Measurements from ENCODE around the gene BBS1. TPM values are rescaled to one million over a fixed set of nuclear protein-coding genes. Genes with fewer than 3 reads are reported as not detected.

The BBS1 gene
- total RNA-seq, 2 donors from 2014 or later = 52.4 to 67.3 TPM

DNA sequence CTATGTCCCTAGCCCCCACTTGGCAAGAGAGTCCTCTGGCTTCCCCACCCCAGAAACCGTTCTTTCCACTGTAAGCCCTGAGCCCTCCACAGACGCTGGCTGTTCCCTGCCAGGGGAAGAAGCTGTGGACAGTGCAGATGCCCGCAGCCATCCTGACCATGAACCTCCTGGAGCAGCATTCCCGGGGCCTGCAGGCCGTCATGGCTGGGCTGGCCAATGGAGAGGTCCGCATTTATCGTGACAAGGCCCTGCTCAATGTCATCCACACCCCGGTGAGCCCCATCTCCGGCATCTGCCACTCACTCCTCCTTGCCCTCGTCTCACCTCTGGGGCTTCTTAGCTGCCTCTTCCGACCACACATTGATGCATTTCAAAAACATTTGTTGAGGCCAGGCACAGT, 13.2 kb downstream of the BBS1 start:
- Histone ChIP-seq H3K4me1 (ENCODE audit: control insufficient read depth, insufficient read depth, low read length) (no peaks in the 10 kb centered on the region), H3K27ac (ENCODE audit: low read depth, low read length) (no peak overlapping the region), H3K9ac (ENCODE audit: extremely low read depth, low read length, poor library complexity, severe bottlenecking) (no peak overlapping the region), H3K9me3 (ENCODE audit: control insufficient read depth, low read length) (no peaks in the 10 kb centered on the region), H3K4me3 (ENCODE audit: low read length) (no peak overlapping the region), H3K36me3 (ENCODE audit: control insufficient read depth, insufficient read depth, low read length) (peaks cover 36% of the 10 kb centered on the region), H3K27me3 (ENCODE audit: control insufficient read depth, insufficient read depth, low read length, poor library complexity, severe bottlenecking) (no peaks in the 10 kb centered on the region)
- Mint-ChIP-seq H3K36me3 (ENCODE audit: low read depth) (peaks cover 56% of the 10 kb centered on the region), H3K4me3 (no peak overlapping the region), H3K27me3 (ENCODE audit: insufficient read depth) (no peaks in the 10 kb centered on the region), H3K4me1 (no peaks in the 10 kb centered on the region), H3K27ac (no peak overlapping the region), H3K9me3 (no peaks in the 10 kb centered on the region)
- TF ChIP-seq, protein P1, sequence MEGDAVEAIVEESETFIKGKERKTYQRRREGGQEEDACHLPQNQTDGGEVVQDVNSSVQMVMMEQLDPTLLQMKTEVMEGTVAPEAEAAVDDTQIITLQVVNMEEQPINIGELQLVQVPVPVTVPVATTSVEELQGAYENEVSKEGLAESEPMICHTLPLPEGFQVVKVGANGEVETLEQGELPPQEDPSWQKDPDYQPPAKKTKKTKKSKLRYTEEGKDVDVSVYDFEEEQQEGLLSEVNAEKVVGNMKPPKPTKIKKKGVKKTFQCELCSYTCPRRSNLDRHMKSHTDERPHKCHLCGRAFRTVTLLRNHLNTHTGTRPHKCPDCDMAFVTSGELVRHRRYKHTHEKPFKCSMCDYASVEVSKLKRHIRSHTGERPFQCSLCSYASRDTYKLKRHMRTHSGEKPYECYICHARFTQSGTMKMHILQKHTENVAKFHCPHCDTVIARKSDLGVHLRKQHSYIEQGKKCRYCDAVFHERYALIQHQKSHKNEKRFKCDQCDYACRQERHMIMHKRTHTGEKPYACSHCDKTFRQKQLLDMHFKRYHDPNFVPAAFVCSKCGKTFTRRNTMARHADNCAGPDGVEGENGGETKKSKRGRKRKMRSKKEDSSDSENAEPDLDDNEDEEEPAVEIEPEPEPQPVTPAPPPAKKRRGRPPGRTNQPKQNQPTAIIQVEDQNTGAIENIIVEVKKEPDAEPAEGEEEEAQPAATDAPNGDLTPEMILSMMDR (conservative IDR thresholded peaks at IDR 0.05) = no peak
- DNase-seq = no peak
- 93 to 97% methylated on average over 11 of the region's 11 CpGs for WGBS, 2 experiments (ENCODE audit: insufficient coverage in 1 of 2, insufficient read length in 1 of 2)

DNA sequence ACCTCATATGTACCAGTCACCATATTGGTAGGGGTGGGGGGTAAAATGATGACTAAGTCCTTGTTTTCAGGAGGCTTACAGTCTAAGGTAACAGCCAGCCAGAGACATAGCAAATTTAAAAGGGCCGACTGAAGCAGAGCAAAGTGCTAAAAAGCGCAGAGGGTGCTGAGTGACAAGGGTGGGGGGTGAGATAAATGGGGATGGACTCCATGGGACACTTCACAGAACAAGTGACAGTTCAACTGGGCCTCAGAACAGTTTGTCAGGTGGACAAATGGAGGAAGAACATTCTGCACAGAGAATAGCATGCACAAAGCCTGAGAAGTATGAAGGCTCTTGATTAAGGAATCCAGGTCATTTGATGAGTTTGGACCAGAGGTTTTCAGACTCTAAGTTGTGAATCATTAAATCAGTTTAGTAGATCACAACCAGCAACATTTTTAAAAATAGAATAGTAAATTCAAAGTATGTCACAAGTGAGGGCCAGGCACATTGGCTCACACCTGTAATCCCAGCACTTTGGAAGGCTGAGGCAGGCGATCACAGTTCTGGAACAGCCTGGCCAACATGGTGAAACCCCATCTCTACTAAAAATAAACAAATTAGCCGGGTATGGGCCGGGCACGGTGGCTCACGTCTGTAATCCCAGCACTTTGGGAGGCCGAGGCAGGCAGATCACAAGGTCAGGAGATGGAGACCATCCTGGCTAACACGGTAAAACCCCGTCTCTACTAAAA, 14.0 kb downstream of the BBS1 start:
- Mint-ChIP-seq H3K27me3 (ENCODE audit: insufficient read depth) (no peaks in the 10 kb centered on the region), H3K36me3 (ENCODE audit: low read depth) (peaks cover 55% of the 10 kb centered on the region), H3K9me3 (no peaks in the 10 kb centered on the region), H3K4me3 (no peak overlapping the region), H3K27ac (no peak overlapping the region), H3K4me1 (no peaks in the 10 kb centered on the region)
- 93 to 100% methylated on average over 3 to 8 of the region's 10 CpGs for WGBS, 2 experiments (ENCODE audit: insufficient coverage in 1 of 2, insufficient read length in 1 of 2)
- DNase-seq = no peak
- Histone ChIP-seq H3K27ac (ENCODE audit: low read depth, low read length) (no peak overlapping the region), H3K9me3 (ENCODE audit: control insufficient read depth, low read length) (no peaks in the 10 kb centered on the region), H3K36me3 (ENCODE audit: control insufficient read depth, insufficient read depth, low read length) (peaks cover 34% of the 10 kb centered on the region), H3K4me1 (ENCODE audit: control insufficient read depth, insufficient read depth, low read length) (no peaks in the 10 kb centered on the region), H3K4me3 (ENCODE audit: low read length) (no peak overlapping the region), H3K9ac (ENCODE audit: extremely low read depth, low read length, poor library complexity, severe bottlenecking) (no peak overlapping the region), H3K27me3 (ENCODE audit: control insufficient read depth, insufficient read depth, low read length, poor library complexity, severe bottlenecking) (no peaks in the 10 kb centered on the region)
- TF ChIP-seq, protein P1 (conservative IDR thresholded peaks at IDR 0.05) = no peak

DNA sequence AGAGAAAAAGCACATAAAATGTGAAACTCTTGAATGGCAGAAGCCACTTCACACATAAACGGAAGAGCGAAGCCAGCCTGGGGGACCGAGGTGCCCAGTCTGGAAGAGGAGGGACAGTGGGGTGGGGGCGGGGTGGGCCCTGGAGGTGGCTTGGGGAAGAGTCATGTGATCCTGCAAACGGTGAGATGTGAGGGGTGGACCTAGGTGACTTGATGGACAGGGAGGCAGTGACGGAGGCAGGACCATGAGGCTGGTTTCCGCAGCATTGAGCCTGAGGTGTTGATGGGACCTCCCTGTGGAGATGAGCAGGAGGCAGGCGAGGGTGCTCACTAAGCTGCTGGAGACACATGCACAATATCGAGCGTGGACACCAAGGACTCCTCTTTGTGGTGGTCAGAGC, 18.6 kb downstream of the BBS1 start:
- Histone ChIP-seq H3K9me3 (ENCODE audit: control insufficient read depth, low read length) (no peaks in the 10 kb centered on the region), H3K27me3 (ENCODE audit: control insufficient read depth, insufficient read depth, low read length, poor library complexity, severe bottlenecking) (no peaks in the 10 kb centered on the region), H3K4me3 (ENCODE audit: low read length) (no peak overlapping the region), H3K4me1 (ENCODE audit: control insufficient read depth, insufficient read depth, low read length) (no peaks in the 10 kb centered on the region), H3K36me3 (ENCODE audit: control insufficient read depth, insufficient read depth, low read length) (no peaks in the 10 kb centered on the region), H3K9ac (ENCODE audit: extremely low read depth, low read length, poor library complexity, severe bottlenecking) (no peak overlapping the region), H3K27ac (ENCODE audit: low read depth, low read length) (no peak overlapping the region)
- DNase-seq = peak; percentile 73
- Mint-ChIP-seq H3K4me3 (no peak overlapping the region), H3K27me3 (ENCODE audit: insufficient read depth) (no peaks in the 10 kb centered on the region), H3K9me3 (no peaks in the 10 kb centered on the region), H3K36me3 (ENCODE audit: low read depth) (peaks cover 28% of the 10 kb centered on the region), H3K4me1 (no peaks in the 10 kb centered on the region), H3K27ac (peak overlapping the region; percentile 57)
- TF ChIP-seq, protein P1 (conservative IDR thresholded peaks at IDR 0.05) = no peak
- 86 to 87% methylated on average over 7 to 10 of the region's 10 CpGs for whole genome bisulfite sequencing, 2 experiments (ENCODE audit: insufficient coverage in 1 of 2, insufficient read length in 1 of 2)
